ENCODE measurements around the gene GOLIM4. TPM values are rescaled to one million over a fixed set of nuclear protein-coding genes. Genes with fewer than 3 reads are reported as not detected.
A peak's percentile ranks its signal among the peaks of the same experiment; 100 is the strongest.
"Not testable (repeated sequence)": the region's sequence is repeated elsewhere in the genome, so short reads cannot be mapped to it uniquely, and the experiment has no call there.

The GOLIM4 gene
- total RNA-seq, 3 donors from 2014 or later, result 2.3 to 4.0 (median 2.4) TPM

DNA sequence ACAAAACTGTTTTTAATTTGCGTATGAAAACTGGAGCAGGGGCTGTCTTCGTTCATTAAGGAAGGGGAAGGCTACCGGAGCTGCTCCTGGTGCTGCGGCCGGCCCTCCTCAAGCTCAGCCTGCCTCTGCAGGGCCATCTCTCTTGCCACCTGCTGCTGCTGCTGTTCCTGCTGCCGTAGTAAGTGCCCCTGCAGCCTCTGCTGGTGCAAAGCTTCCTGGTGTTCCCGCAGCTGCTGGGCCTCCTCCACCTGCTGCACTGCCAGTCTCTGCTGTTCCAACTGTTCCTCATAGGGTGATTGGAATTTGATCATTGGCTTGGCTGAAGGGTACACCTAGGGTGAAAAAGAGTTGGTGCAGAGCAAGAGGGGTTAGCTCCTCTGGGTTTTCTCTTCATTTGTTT is 66.0 kb downstream of the GOLIM4 start:
- ATAC-seq (no peak), DNase-seq (no peak)
- no peaks in the 10 kb centered on the region for H3K9me3 Mint-ChIP-seq
- no peaks in the 10 kb centered on the region for H3K27me3 Mint-ChIP-seq (ENCODE audit: low read depth)
- H3K4me3 Mint-ChIP-seq, result no peak overlapping the region
- no peaks in the 10 kb centered on the region for H3K36me3 Mint-ChIP-seq (ENCODE audit: insufficient read depth)
- peaks cover 5% of the 10 kb centered on the region for H3K4me1 Mint-ChIP-seq (ENCODE audit: low read depth)

DNA sequence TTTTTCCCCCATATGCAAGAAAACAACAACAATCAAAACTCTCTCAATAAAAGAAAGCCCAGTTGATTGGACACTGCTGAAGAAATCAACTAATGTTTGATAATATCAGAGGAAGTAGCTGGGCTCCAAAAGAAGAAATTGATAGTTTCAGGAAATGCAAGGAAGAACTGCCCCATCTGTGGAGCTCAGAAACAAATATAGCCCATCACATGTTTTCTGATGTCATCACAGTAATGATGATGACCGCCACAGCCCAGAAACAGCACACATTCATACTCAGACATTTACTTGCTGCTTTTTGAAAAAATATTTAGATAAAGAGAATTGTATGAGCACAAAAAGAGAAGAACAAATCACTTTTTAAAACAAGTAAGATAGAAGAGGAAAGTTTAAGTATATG is 67.6 kb downstream of the GOLIM4 start:
- peaks cover 6% of the 10 kb centered on the region for H3K4me1 Mint-ChIP-seq (ENCODE audit: low read depth)
- H3K36me3 Mint-ChIP-seq (ENCODE audit: insufficient read depth), result no peaks in the 10 kb centered on the region
- H3K4me3 Mint-ChIP-seq, result no peak overlapping the region
- H3K27me3 Mint-ChIP-seq (ENCODE audit: low read depth), result no peaks in the 10 kb centered on the region
- no peak for ATAC-seq
- no peak for DNase-seq
- H3K9me3 Mint-ChIP-seq, result no peaks in the 10 kb centered on the region

DNA sequence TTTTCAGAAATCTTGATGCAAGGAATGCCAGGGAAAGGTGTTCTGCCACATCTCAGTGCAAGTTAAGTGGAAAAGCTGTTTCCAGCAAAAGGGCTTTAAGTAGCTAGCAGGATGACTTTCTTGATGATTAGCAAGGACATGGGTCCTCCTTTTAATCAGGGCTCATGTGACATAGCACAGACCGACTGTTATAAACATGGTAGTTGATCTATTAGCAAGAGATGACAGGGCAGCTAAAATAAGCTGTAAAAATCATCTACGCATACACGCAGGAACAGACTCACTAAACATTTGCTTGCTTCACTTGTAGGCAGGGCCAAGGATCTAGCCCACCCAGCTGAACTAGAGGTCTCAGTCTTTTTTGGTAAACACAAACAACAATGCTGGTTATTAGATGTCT is 69.0 kb downstream of the GOLIM4 start:
- DNase-seq (no peak), ATAC-seq (no peak)
- Mint-ChIP-seq H3K4me3 (no peak overlapping the region), H3K4me1 (ENCODE audit: low read depth) (peaks cover 6% of the 10 kb centered on the region), H3K9me3 (no peaks in the 10 kb centered on the region), H3K36me3 (ENCODE audit: insufficient read depth) (no peaks in the 10 kb centered on the region), H3K27me3 (ENCODE audit: low read depth) (no peaks in the 10 kb centered on the region)

DNA sequence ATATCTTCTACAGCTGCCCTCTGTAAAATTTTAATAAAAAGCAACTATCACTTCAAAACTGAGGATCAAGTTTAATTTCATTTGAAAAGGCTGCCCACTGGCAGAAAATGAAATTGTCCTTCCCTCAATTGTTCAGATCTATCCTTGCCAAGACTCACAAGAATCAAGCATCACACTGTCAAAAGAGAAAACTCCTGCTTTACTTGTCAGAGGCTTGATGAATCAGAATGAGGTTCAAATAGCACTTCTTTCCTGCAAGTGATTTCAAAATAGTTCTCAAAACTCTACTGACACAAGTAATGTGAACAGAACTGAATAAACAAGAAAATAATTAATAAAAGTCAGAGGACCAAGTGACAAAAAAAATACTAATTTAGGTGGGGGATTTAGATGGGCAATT is 70.6 kb downstream of the GOLIM4 start:
- Mint-ChIP-seq H3K4me3 (no peak overlapping the region), H3K4me1 (ENCODE audit: low read depth) (peaks cover 6% of the 10 kb centered on the region), H3K36me3 (ENCODE audit: insufficient read depth) (no peaks in the 10 kb centered on the region), H3K9me3 (no peaks in the 10 kb centered on the region), H3K27me3 (ENCODE audit: low read depth) (no peaks in the 10 kb centered on the region)
- no peak for DNase-seq
- no peak for ATAC-seq

DNA sequence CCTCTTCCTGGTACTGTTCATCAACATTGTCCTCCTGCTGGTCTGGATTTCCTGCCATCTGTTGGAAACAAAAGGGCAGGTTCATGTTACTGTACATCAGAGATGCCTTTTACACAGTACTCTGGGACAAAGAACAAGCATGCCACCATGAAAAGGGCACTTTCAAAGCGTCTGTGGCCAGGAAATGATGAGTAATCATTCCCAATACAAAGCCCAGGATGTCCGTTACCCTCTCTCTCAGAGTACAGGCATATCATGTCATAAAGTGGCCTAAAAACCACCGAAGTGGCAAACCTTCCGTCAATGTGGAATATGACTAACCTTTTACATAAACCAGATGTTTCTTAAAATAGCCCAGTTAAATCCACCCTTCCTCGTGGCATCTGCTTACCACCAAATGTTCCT is 71.2 kb downstream of the GOLIM4 start:
- Mint-ChIP-seq H3K9me3 (no peaks in the 10 kb centered on the region), H3K4me1 (ENCODE audit: low read depth) (peaks cover 6% of the 10 kb centered on the region), H3K27me3 (ENCODE audit: low read depth) (no peaks in the 10 kb centered on the region), H3K4me3 (no peak overlapping the region), H3K36me3 (ENCODE audit: insufficient read depth) (no peaks in the 10 kb centered on the region)
- peak; percentile 43 to 65 for ATAC-seq
- DNase-seq, result no peak

GRCh38 chr3:168021737-168022450 is 73.8 kb downstream of the GOLIM4 start:
- DNase-seq (no peak), ATAC-seq (no peak)
- Mint-ChIP-seq H3K9me3 (no peaks in the 10 kb centered on the region), H3K36me3 (ENCODE audit: insufficient read depth) (no peaks in the 10 kb centered on the region), H3K27me3 (ENCODE audit: low read depth) (no peaks in the 10 kb centered on the region), H3K4me1 (ENCODE audit: low read depth) (peaks cover 6% of the 10 kb centered on the region), H3K4me3 (no peak overlapping the region)

DNA sequence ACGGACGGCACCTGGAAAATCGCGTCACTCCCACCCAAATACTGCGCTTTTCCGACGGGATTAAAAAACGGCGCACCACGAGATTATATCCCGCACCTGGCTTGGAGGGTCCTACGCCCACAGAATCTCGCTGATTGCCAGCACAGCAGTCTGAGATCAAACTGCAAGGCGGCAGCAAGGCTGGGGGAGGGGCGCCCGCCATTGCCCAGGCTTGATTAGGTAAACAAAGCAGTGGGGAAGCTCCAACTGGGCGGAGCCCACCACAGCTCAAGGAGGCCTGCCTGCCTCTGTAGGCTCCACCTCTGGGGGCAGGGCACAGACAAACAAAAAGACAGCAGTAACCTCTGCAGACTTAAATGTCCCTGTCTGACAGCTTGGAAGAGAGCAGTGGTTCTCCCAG is 84.4 kb downstream of the GOLIM4 start:
- H3K27me3 Mint-ChIP-seq (ENCODE audit: low read depth); ATAC-seq; H3K36me3 Mint-ChIP-seq (ENCODE audit: insufficient read depth); H3K4me1 Mint-ChIP-seq (ENCODE audit: low read depth); DNase-seq; H3K9me3 Mint-ChIP-seq; H3K4me3 Mint-ChIP-seq: not testable (repeated sequence)

DNA sequence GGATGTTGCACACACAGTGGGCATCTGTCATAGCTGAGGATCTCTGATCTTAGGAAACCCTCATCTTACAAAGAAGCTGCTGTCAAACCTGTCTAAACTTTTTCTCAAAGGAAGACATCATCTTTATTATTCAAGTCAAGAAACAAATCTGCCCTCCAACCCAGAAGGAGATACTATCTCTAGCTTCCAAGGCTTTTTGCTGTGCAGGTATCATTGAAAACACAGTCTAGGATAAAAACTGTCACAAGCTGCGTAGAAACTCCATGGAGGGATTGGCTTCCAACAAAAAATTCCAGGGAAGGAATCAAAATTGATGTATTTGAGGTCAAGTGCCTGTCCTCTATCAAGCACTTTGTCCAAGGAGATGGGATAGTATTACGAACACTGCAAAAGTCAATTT is 89.1 kb downstream of the GOLIM4 start:
- ATAC-seq (no peak), DNase-seq (no peak)
- H3K36me3 Mint-ChIP-seq (ENCODE audit: insufficient read depth), result no peaks in the 10 kb centered on the region
- H3K27me3 Mint-ChIP-seq (ENCODE audit: low read depth), result no peaks in the 10 kb centered on the region
- no peaks in the 10 kb centered on the region for H3K4me1 Mint-ChIP-seq (ENCODE audit: low read depth)
- no peaks in the 10 kb centered on the region for H3K9me3 Mint-ChIP-seq
- no peak overlapping the region for H3K4me3 Mint-ChIP-seq

- Mint-ChIP-seq H3K9me3 (no peaks in the 10 kb centered on the region), H3K4me3 (no peak overlapping the region), H3K4me1 (ENCODE audit: low read depth) (no peaks in the 10 kb centered on the region), H3K27me3 (ENCODE audit: low read depth) (no peaks in the 10 kb centered on the region), H3K36me3 (ENCODE audit: insufficient read depth) (no peaks in the 10 kb centered on the region)
- ATAC-seq, result no peak
- no peak for DNase-seq
Measured at GRCh38 chr3:168003911-168004310, 91.8 kb downstream of the GOLIM4 start.

DNA sequence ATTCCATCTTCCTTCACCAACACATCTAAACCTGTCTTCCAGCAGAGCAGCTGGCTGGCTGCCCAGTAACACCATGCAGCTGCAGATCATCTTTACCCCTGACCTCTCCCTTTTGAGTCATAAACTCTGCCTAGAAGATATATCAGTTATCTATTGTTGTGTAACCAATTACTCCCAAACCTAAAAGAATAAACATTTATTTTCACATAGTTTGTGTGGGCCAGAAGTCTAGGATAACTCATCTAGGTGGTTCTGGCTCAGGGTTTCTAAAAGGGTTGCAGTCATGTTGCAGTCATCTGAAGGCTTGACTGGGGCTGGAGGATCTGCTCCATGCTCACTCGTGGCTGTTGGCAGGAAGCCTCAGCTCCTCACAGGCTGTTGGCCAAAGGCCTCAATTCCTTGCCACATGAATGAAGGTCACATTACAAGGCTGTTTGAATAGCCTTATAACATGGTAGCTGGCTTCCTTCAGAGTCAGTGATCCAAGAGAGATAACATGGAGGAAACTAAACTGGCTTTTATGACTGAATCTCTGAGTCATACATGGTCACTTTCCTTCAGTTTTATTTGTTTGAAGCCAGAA is 92.8 kb downstream of the GOLIM4 start:
- no peaks in the 10 kb centered on the region for H3K4me1 Mint-ChIP-seq (ENCODE audit: low read depth)
- ATAC-seq (no peak), DNase-seq (no peak)
- no peak overlapping the region for H3K4me3 Mint-ChIP-seq
- no peaks in the 10 kb centered on the region for H3K9me3 Mint-ChIP-seq
- H3K27me3 Mint-ChIP-seq (ENCODE audit: low read depth), result no peaks in the 10 kb centered on the region
- H3K36me3 Mint-ChIP-seq (ENCODE audit: insufficient read depth), result no peaks in the 10 kb centered on the region

GRCh38 chr3:168001244-168001643 is 94.5 kb downstream of the GOLIM4 start:
- Mint-ChIP-seq H3K4me3 (no peak overlapping the region), H3K36me3 (ENCODE audit: insufficient read depth) (no peaks in the 10 kb centered on the region), H3K27me3 (ENCODE audit: low read depth) (no peaks in the 10 kb centered on the region), H3K4me1 (ENCODE audit: low read depth) (no peaks in the 10 kb centered on the region), H3K9me3 (no peaks in the 10 kb centered on the region)
- DNase-seq (no peak), ATAC-seq (no peak)

DNA sequence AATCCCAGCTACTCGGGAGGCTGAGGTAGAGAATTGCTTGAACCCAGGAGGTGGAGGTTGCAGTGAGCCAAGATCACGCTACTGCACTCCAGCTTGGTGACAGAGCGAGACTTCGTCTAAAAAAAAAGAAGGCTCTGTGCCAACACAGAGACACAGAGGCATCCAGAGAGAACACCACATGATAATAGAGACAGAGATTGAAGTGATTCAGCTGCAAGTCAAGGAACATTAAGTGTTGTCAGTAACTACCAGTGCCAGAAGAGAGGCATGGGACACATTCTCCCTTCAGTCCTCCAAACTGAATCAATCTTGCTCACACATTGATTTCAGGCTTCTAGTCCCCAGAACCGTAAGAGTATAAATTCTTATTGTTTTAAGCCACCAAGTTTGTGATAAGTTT is 97.5 kb downstream of the GOLIM4 start:
- Mint-ChIP-seq H3K36me3 (ENCODE audit: insufficient read depth) (no peaks in the 10 kb centered on the region), H3K4me3 (no peak overlapping the region), H3K27me3 (ENCODE audit: low read depth) (no peaks in the 10 kb centered on the region), H3K9me3 (no peaks in the 10 kb centered on the region), H3K4me1 (ENCODE audit: low read depth) (no peaks in the 10 kb centered on the region)
- no peak for DNase-seq
- ATAC-seq, result no peak

DNA sequence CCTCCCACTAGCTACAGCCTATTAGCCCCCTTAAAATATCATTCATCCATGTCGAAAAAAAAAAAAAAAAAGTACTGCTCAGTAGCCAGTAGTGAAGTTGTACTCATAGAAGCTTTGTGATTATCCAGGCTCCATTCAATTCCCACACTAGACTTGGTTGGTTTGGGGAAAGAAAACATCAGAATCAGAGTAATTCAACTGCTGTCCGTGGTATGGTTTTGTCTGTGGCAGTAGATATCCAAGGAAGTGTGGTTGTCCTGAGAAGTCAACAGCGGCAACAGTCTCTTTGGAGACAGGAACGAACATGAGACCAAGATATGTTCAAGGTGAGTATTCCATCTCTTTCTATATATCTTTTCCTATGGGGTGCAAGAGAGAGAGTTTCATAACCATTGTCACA is 99.2 kb downstream of the GOLIM4 start:
- no peaks in the 10 kb centered on the region for H3K4me1 Mint-ChIP-seq (ENCODE audit: low read depth)
- H3K4me3 Mint-ChIP-seq, result no peak overlapping the region
- ATAC-seq, result no peak
- no peaks in the 10 kb centered on the region for H3K36me3 Mint-ChIP-seq (ENCODE audit: insufficient read depth)
- no peak for DNase-seq
- H3K27me3 Mint-ChIP-seq (ENCODE audit: low read depth), result no peaks in the 10 kb centered on the region
- H3K9me3 Mint-ChIP-seq, result no peaks in the 10 kb centered on the region

GRCh38 chr3:167992381-167992780 is 103.3 kb downstream of the GOLIM4 start:
- Mint-ChIP-seq H3K9me3 (no peaks in the 10 kb centered on the region), H3K4me1 (ENCODE audit: low read depth) (no peaks in the 10 kb centered on the region), H3K27me3 (ENCODE audit: low read depth) (no peaks in the 10 kb centered on the region), H3K4me3 (no peak overlapping the region), H3K36me3 (ENCODE audit: insufficient read depth) (no peaks in the 10 kb centered on the region)
- DNase-seq (no peak), ATAC-seq (no peak)

- H3K9me3 Mint-ChIP-seq, result no peaks in the 10 kb centered on the region
- no peaks in the 10 kb centered on the region for H3K4me1 Mint-ChIP-seq (ENCODE audit: low read depth)
- ATAC-seq (no peak), DNase-seq (no peak)
- H3K4me3 Mint-ChIP-seq, result no peak overlapping the region
- no peaks in the 10 kb centered on the region for H3K36me3 Mint-ChIP-seq (ENCODE audit: insufficient read depth)
- H3K27me3 Mint-ChIP-seq (ENCODE audit: low read depth), result no peaks in the 10 kb centered on the region
Measured at GRCh38 chr3:167991213-167991612, 104.5 kb downstream of the GOLIM4 start.
